DMS114 treated with DMSO at 0.1 percent for 48 hours (cell line): ENCODE measurements around the gene ACOD1.
A peak's percentile ranks its signal among the peaks of the same experiment; 100 is the strongest.
"Not testable (repeated sequence)": the region's sequence is repeated elsewhere in the genome, so short reads cannot be mapped to it uniquely, and the experiment has no call there.

ENCODE experiments used
- DNase-seq: peaks from one replicate; lab custom pipeline; 2025; ENCODE audit not compliant: unreplicated experiment; lab: John Stamatoyannopoulos, UW

ACOD1 gene

DNA sequence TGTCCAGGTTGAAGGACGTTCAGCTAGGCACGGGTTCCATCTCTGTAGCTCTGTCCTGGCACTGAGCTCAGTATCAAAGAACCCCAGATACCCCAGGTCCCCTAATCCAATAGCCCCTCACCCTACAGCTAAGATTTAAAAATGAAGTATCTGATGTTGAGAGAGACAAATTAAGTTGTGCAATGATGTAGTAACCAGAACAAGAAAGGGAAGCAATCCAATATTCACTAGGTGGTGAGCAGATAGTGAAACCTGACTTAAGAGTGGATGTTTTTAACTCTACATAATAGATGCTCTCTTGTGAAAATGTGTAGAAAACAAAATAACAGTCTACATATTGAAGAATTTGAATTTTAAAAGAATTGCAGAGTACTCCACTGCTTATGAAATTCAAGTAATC lies 1.8 kb downstream of the ACOD1 start:
- no peak for DNase-seq

DNA sequence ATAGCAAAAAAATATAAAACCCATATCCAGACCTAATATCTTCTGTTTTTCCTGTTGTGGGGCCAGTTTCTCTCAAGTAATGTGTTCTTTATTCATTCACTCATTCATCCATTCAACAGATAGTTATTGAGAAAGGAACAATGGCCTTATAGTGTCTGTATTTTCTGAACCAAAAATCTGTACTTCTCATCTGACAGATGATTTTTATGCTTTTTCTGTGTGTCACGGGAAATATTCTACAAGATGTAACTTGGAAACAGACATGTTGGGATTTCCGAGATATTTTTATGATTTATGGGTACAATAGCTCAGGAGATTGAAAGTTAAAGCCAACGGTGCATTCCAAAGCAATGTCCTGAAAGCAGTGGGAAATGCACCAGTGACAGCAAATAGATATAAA lies 5.7 kb downstream of the ACOD1 start:
- DNase-seq = no peak

DNA sequence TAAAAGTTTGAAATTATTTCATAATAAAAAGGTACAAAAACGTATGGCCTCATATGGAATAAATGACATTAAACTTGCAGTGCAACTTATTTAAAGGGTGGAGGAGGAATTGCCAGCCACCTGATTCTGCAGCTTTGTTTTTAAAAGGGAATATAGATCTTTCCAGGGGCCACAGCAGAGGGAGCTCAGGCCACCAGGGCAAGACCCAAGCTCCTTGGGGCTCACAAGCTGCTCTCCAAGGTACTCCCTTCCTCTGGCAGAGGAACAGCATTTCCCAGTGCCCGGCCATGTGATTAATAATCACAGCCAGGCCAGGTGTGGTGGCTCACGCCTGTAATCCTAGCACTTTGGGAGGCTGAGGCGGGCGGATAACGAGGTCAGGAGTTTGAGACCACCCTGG lies 6.2 kb downstream of the ACOD1 start:
- DNase-seq = no peak

GRCh38 chr13:76955193-76955592 lies 6.9 kb downstream of the ACOD1 start:
- no peak for DNase-seq

- DNase-seq = no peak
Observed at GRCh38 chr13:76955661-76956060, 7.3 kb downstream of the ACOD1 start.

- no peak for DNase-seq
Observed at GRCh38 chr13:76958841-76959432, 10.6 kb downstream of the ACOD1 start.

DNA sequence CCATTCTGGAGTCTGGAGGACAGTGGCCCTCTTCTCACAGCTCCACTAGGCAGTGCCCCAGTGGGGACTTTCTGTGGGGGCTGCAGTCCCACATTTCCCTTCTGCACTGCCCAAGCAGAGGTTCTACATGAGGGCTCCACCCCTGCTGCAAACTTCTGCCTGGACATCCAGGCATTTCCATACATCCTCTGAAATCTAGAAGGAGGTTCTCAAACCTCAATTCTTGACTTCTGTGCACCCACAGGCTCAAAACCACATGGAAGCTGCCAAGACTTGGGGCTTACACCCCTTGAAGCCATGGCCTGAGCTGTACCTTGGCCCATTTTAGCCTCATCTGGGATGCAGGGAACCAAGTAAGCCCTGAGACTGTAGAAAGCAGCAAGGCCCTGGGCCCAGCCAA lies 11.4 kb downstream of the ACOD1 start:
- not testable (repeated sequence) for DNase-seq

DNA sequence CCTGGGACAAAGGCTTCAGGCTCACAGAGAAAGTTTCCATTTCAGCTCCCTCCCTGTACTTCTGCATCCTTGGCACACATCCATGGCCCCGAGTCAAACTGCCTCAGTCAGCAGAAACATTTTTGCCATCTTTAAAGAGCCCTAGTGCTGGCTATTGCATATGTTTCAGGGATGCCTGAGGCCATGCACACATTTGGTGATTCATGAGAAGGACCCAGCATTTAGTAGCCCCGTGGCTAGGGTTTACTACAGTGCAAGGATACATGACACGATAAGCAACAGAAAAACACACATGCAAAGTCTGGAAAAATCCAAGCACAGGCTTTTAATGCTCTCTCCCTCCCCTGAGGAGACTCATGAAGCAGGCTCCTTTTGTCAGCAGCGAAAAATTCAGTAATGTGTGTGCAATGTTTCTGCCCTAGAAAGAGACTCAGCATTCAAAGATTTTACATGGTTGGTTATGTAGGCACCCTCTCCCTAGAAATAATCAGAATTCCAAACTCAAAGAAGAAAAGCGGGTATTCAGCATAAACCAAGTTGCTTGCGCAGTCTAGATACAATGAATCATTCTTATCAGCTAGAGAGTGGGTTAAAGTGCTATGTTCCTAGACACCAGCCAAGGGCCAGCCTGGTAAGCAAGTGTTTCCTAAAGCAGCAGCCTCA lies 17.6 kb downstream of the ACOD1 start:
- no peak for DNase-seq

- no peak for DNase-seq
Observed at GRCh38 chr13:76967031-76967430, 18.7 kb downstream of the ACOD1 start.

DNA sequence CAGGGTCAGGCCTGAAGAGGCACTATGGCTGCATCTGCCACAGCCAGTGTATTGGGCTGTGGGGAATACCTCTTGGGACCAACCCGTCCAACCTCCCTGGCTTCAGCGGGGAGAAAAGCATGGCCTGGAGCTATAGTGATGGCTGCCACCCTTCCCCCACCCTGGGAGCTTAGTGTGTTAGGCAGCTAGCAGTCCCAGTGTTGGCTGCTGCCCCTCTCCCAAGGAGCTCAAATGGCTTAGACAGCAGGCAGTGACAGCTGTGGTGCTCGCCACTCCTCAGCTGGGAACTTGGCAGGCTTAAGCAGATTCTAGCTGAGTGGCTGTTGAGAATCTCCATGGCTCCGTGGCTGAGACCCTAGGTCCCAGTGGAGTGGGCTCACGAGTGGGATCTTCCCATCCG lies 19.7 kb downstream of the ACOD1 start:
- DNase-seq = no peak

DNA sequence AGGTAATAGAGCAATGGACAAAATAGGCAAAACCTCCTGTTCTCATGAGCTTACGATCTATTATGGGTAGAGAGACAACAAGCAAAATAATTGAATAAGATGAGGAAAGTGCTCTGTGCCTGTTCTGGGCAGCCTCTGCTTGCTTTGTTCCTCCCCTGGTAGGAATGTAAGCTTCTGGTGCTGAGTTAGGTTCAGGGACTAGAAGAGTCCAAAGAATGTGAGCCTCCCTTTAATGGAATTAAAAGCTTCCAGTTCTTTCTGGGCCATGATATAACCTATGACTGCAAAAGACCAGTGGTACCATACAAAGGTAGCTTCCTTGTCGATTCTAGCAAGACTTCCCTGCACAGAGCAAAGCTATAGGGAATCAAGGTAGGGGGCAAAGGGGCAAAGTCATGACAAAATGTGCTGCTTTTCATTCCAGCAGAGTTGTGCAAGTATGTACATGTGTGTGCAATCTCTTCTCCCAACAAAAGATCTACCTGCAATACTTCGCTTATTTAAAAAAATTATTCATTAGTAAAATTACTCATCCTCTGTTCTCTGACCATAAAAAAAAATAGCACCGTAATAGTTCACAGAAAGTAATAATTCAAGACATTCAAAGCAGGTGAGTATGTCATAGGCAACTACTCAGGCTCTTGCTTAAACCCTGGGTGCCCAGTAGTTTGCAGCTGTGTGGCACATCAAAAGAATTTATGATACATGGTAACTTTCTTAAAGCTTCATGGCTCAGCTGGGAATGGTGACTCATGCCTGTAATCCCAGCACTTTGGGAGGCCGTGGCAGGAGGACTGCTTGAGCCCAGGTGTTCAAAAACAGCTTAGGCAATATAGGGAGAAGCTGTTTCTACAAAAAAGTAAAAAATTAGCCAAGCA lies 21.4 kb downstream of the ACOD1 start:
- no peak for DNase-seq

DNA sequence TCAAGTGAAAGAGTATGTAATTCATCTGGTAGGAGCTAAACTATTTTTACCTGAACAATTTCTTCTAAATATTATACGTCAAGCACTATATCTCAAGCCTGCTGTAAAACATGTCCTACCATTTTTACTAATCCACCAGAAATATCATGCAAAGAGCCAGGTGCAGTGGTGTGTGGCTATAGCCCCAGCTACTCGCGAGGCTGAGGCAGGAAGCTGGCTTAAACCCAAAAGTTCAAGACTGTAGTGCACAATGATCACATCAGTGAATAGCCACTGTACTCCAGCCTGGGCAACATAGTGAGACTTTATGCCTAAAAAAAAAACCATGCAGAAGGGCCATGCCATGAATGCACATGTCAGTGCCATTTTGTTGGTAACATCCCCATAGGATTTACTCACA lies 22.9 kb downstream of the ACOD1 start:
- no peak for DNase-seq

DNA sequence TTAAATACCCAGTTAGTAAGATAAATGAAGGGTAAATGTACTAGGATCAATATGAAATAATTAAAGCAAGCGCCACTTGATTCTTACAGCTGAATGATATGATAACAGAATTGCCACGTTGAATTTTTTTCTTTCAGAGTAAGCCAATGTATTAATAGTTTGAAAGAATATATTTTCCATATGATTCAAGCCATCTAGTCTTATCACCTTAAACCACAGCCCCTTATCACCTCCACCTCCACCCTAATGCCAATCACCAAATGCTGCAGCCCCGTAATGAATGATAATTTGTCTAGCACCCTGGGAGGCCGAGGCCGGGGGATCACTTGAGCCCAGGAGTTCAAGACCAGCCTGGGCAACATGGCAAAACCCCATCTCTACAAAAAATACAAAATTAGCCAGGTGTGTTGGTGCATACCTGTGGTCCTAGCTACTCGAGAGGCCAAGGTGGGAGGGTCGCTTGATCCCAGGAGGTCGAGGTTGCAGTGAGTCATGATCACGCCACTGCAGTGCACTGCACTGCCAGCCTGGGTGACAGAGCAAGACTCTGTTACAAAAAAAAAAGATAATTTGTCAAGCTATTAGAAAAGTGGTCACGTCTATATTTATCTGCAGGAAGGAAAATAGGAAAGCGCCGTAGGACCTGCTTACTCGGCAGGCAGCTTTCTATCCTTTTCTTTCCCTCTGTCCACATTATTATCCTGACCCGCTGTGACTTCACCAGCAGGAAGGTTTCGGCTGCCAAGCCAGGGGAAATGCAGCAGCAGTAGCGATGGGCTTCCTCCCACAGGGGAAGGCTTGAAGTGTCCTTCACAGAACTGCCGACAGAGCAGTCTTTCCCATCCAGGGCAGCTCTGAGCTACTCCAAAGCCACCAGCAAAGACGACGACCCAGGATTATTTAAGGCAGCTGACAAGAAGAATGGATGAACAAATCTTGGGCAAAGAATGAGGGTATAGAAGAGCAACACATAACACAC lies 23.8 kb downstream of the ACOD1 start:
- no peak for DNase-seq

- DNase-seq = no peak
Observed at GRCh38 chr13:76973920-76974617, 25.8 kb downstream of the ACOD1 start.

GRCh38 chr13:76974618-76974975 lies 26.3 kb downstream of the ACOD1 start:
- DNase-seq = no peak

- no peak for DNase-seq
Observed at GRCh38 chr13:76975863-76976262, 27.6 kb downstream of the ACOD1 start.

DNA sequence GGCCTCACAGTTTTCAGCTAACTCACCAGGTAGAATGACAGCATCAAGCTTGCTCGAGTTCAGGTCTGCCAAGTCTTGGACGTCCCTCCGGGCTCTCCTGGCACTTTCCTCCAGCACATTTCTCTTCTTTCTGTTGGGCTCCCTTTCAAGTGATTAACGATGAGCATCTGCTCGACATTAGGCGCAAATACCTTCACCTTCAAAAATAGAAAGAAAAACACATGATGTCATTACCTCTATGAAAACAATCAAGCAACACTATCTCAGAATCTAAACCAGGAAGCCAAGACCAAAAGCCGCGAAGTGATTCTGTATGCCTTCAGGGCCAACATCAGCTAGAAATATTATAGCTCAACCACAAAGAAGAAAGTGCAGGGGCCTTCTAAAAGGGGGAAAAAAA lies 28.2 kb downstream of the ACOD1 start:
- no peak for DNase-seq

- no peak for DNase-seq
Observed at GRCh38 chr13:76976929-76977328, 28.6 kb downstream of the ACOD1 start.

GRCh38 chr13:76980075-76980718 lies 31.9 kb downstream of the ACOD1 start:
- peak; percentile 9 for DNase-seq

DNA sequence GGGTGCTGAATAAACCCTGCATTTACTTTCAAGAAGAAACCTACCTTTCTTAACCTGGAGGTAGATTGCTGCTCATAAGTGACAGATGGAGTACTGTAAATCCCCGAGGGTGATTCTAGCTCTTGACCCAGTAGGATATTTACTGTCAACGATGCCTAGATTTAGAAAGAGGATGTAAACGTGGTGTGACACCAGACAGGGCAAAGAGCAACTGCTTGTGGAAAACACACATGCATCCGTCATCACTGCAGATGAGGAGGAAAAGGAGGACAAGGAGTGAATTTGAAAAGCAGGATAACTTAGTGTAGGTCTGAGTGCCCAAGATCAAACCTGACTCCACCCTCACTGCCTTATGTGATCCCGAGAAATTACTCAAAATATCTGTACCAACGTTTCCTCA lies 33.8 kb downstream of the ACOD1 start:
- no peak for DNase-seq
